Left renal cortex interstitium (tissue), 4 donors: ENCODE measurements around the gene AHCYL1. TPM values are rescaled to one million over a fixed set of nuclear protein-coding genes. Genes with fewer than 3 reads are reported as not detected.
"Not testable (repeated sequence)": the region's sequence is repeated elsewhere in the genome, so short reads cannot be mapped to it uniquely, and the experiment has no call there.

Experiments used
- DNase-seq, 4 donors: peaks; one replicate each; pipeline ENCODE4 v3.0.0-alpha.2; 2013; ENCODE audit warnings: low read depth in 4 of 4, low spot score in 2 of 4, missing footprints in 1 of 4
- polyA plus RNA-seq, 4 donors: library from polyadenylated mRNA; unstranded; fragments of 120-200 nt; gene quantifications; one replicate each; pipeline ENCODE4 v1.2.1, GENCODE V29; 2013; ENCODE audit not compliant: insufficient read length in 4 of 4

The AHCYL1 gene
- polyA plus RNA-seq, 4 donors, result 107 to 121 (median 113) TPM

- DNase-seq, result no peak
Observed at GRCh38 chr1:109996476-109996875, 11.9 kb downstream of the AHCYL1 start.

GRCh38 chr1:109997204-109997866 is 12.8 kb downstream of the AHCYL1 start:
- no peak for DNase-seq

- no peak for DNase-seq
Observed at GRCh38 chr1:109997867-109998229, 13.3 kb downstream of the AHCYL1 start.

GRCh38 chr1:110002695-110003094 is 18.1 kb downstream of the AHCYL1 start:
- no peak for DNase-seq

- peak in 3 of 4 donors; percentile 37 to 51 (median 38) for DNase-seq
Observed at GRCh38 chr1:110003747-110004428, 19.3 kb downstream of the AHCYL1 start.

GRCh38 chr1:110004583-110004982 is 20.0 kb downstream of the AHCYL1 start:
- no peak for DNase-seq

GRCh38 chr1:110005971-110006370 is 21.4 kb downstream of the AHCYL1 start:
- DNase-seq, result no peak

GRCh38 chr1:110006516-110006915 is 22.0 kb downstream of the AHCYL1 start:
- no peak for DNase-seq

- no peak for DNase-seq
Observed at GRCh38 chr1:110007046-110007830, 22.7 kb downstream of the AHCYL1 start.

- DNase-seq, result no peak
Observed at GRCh38 chr1:110008971-110009565, 24.5 kb downstream of the AHCYL1 start.

- no peak for DNase-seq
Observed at GRCh38 chr1:110011527-110012041, 27.0 kb downstream of the AHCYL1 start.

- DNase-seq, result no peak
Observed at GRCh38 chr1:110012100-110012780, 27.7 kb downstream of the AHCYL1 start.

- no peak for DNase-seq
Observed at GRCh38 chr1:110017792-110018191, 33.2 kb downstream of the AHCYL1 start.

GRCh38 chr1:110018396-110018795 is 33.8 kb downstream of the AHCYL1 start:
- DNase-seq, result no peak

- no peak for DNase-seq
Observed at GRCh38 chr1:110019770-110020169, 35.2 kb downstream of the AHCYL1 start.

- DNase-seq, result no peak
Observed at GRCh38 chr1:110021285-110021684, 36.7 kb downstream of the AHCYL1 start.

- DNase-seq, result no peak
Observed at GRCh38 chr1:110024613-110025012, 40.0 kb downstream of the AHCYL1 start.

GRCh38 chr1:110030687-110031086 is 46.1 kb downstream of the AHCYL1 start:
- DNase-seq, result not testable (repeated sequence)

- DNase-seq, result no peak
Observed at GRCh38 chr1:110032327-110032726, 47.8 kb downstream of the AHCYL1 start.

GRCh38 chr1:110033421-110033820 is 48.9 kb downstream of the AHCYL1 start:
- DNase-seq, result no peak
